ENCODE measurements around the gene DPYSL4.

Gene DPYSL4

DNA sequence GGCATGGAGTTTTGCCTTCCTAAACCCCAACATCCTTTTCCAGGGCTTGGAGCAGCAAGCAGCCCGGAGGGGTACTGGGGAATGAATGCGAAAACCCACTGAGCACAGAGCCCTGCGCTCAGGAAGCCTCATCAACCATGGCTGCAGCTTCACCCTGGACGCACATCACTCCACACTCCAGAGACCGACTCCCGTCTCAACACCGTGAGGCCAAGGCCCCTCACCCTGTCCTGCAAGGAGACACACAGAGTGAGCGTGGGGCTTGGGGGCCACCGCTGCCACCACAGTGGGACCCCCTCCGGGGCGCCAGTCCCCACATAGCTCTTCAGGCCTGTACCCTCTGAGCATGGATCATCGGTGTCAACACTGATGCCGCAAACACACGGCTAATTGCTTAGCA lies 41.9 kb downstream of the DPYSL4 start:
- no peak for DNase-seq (ENCODE audit: low spot score)

DNA sequence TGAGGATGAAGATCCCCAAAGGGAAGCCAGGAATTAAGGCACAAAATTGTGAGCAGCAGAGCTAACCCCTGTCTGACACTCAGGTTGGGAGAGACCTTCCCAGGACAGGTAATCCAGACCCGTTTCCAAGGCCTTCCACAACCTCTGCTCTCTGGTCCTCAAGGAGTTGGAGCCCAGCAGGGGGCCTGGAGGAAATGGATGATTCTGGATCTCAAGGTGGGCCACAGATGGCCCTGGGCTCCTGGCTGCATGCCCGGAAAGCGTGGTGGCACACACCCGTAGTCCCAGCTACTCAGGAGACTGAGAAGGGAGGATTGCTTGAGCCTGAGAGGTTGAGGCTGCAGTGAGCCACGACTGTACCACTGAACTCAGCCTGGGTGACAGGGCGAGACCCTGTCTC lies 42.3 kb downstream of the DPYSL4 start:
- no peak for DNase-seq (ENCODE audit: low spot score)

DNA sequence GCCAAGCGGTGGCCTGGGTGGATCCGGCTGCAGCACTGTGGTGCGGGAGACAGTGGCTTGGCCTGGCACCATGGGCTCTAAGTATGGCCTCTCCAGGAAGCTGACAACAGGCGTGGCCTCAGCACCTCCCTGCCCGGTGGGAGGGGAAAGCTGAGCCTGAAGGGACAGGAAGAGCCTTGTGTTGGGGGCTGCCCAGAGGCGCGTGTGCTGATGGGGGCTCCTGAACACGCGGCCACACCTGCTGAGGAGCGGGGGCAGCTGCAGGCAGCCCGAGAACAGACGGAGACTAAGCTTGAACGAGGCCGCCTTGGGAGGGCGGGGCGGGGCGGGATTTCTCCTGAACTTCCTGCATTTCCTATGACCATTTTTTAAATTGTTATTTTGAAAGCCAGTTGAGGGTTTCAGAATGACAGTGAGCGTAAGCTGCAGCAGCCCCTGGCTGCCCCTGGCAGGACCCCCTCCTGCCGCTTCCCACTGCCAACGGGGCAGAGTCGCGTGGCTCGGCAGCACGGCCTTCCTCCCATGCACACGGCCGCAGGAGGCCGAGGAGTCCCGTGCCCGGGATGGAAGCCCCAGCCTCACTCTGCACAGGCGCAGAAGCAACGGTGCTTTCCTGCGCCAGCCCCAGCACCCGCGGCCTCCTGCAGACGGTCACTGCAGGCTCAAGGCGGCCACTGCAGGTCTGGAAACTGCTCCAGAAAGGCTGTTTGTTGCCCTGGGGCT lies 43.2 kb downstream of the DPYSL4 start:
- DNase-seq (ENCODE audit: low spot score) = no peak

DNA sequence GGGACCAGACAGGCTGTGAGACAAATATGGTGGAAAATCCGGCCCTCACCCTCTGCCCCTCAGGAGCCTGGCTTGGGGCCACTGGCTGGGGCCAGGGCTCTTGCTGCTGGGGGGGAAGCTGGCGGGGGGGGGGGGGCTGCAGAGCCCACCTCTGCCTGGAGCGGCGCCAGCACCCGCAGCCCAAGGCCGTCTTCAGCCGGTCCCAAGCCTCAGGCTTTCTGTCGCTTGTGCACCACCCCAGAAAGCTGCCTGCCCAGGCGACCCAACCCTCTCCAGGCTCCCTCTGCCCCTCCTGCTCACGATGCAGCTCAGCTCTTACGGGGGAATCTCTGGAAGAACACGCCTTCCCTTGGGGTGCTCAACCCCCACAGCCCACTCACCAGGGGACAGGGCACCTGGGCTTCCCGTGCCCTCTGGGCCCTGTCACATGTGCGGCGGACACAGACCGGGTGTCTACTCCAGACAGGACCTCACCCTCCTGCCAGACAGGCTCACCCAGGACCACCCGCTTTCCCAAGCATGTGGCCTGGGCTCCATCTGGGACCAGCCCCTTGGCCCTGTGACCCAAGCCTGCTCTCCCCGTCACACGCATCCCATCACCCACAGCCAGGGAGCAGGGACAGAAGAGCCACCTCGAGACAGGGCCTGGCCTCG lies 43.9 kb downstream of the DPYSL4 start:
- no peak for DNase-seq (ENCODE audit: low spot score)

DNA sequence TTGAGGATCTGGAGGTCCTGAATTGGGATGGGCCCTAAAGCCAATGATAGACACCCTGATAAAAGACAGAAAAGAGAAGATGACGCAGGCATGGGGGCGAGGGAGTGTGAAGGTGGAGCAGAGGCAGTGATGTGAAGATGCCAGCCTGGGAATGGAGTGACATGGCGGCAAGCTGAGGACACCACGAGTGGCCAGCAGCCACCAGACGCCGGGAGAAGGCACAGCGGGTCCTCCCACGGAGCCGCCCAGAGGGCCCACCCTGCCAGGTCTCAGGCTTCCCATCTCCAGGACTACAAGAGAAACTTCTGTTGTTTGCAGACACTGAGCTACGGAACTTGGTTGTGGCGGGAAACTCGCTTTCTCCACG lies 44.9 kb downstream of the DPYSL4 start:
- DNase-seq (ENCODE audit: low spot score) = no peak

DNA sequence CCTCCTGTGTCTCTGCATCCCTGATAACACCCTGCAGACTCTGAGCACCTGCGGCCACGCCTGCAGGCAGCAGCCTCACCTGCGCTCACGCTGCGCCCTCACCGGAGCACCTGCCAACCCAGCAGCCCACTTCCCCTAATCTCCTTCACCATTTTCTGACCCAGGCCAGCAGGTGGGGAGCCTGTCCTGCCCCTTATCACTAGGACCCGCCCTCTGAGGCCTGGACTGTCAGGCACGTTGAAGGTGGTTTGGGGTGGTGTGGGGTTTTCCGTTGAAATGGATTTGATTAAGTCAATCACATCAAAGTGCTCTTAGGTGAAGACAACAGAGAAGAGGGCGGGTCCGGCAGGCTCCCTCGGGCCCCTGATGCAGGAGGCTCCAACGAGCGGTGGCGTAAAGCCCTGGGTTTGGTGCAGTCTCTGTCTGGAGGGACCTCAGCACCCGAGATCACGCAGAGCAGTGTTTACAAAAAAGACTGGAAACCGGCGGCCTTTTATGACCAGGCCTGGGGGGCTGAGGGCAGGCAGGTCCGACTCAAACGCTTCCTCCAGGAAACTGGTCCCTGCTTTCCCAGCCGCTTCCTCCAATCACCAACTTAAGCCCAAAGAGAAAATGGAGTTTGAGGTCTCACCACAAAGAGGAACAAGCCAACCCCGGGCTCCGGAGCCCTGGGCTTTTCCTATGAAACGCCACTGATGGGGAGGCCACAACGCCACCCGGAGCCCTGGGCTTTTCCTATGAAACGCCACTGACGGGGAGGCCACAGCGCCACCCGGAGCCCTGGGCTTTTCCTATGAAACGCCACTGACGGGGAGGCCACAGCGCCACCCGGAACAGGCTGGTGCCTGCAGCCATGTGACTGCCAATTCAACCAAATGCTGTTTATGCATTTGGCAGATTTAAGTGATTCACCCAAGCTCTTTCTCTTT lies 45.5 kb downstream of the DPYSL4 start:
- DNase-seq (ENCODE audit: low spot score) = no peak

DNA sequence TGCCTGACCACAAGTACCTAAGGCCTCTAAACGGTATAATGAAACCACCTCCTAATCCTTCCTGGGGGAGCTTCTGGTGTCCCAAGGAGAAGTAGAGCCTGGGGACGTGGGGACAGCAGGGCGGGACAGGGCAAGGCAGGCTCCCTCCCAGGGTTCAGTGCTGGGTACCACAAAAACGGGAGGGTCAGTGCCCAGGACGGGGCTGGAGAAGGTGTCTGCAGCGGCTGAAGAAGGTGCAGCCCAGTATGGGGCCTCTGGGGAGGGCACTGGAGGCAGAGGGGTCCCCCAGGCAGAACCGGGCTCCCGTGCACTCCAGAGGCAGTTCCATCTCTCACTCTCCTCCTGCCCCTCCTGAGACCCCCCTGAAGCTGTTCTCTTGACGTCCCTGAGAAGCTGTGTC lies 46.2 kb downstream of the DPYSL4 start:
- no peak for DNase-seq (ENCODE audit: low spot score)

DNA sequence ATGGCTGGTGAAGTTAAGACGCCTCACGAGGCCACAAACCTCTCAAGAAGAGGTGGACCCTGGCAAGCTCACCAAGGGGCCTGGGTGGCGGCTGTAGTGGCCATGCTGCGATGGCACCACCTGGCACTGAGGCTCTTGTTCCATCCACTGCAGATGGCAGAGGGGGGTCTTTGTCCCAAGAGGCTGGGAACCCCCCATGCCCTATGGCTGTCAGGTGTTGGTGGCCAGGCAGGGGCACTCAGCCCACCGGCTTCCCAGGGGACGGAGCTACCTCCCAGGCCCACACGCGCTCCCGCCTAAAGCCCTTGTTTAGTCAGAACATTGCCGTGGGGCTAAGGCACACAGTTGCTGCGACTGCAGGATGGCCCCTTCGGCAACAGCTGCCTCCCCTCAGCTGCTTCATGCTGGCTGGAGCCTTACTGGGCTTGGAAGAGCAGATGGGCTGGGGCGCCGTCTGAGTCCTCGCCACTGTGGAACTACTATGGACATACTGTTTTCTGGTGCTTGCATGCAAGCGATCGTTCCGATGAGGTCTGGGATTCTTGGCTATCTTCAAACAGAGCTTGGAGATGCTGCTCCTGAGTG lies 46.8 kb downstream of the DPYSL4 start:
- DNase-seq (ENCODE audit: low spot score) = no peak

DNA sequence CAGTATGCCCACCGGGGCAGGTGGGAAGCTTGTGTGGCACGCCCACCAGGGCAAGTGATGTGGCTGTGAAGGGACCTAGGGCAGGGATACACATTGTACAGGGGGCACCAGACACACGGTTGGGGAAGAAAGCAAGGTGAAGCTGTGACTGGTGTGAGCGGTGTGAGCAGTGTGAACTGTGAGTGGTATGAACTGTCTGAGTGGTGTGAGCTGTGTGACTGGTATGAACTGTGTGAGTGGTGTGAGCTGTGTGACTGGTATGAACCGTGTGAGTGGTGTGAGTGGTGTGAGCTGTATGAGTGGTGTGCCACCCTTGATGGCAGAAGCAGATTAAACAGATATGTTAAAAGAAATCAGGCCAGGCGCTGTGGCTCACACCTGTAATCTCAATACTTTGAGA lies 48.1 kb downstream of the DPYSL4 start:
- no peak for DNase-seq (ENCODE audit: low spot score)

DNA sequence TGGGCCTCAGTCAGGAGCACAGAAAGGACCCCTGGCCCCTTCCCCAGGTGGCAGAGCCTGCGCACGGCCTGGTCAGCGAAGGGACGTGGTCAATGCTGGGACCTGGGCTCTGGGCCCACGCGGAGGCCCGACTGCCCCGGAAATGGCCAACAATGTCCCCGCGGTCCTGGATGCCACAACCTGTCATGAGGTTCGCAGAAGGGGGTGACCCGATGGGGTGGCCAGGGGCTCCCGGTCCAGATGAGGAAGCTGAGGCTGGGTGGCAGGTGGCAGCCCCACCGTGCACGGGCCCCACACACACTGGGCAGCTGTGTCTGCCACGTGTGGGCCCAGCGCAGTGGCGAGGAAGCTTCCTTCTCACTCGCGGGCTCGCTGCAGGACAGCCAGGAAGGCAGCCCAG lies 49.4 kb downstream of the DPYSL4 start:
- no peak for DNase-seq (ENCODE audit: low spot score)

DNA sequence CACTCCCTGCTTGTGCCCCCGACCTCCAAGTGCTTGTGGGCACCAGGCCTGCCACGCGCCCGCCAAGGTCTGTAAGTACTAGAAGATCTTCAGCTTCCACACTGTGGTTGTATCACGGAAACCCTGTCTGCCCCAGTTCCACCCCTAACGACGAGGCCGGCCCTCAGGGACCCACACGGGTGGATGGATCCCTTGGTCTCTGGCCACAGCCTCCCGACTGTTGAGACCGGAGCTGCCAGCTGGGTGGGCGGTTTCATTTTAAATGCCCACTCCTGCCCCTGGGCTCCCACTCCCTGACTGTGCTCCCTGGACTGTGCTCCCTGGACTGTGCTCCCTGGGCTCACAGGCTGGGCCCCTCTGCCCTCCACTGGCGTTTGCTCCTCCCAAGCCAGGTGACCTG lies 50.1 kb downstream of the DPYSL4 start:
- DNase-seq (ENCODE audit: low spot score) = no peak

DNA sequence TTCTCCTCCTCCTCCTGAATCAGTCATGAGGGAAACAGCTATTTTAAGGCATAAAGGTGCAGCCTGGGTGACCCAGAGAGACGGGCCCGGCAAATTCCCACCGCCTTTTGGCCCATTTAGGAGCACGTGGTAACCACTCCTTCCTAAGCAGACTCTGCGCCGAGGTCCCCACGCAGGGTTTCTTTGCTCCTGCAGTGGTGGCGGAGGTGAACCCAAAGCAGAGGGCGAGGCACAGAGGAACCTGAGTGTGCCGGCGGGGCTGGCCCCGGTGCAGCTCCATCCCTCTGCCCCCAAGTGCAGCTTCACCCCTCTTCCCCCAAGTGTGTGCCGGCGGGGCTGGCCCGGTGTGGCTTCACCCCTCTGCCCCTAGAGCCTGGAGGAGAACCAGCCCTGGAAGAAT lies 50.6 kb downstream of the DPYSL4 start:
- no peak for DNase-seq (ENCODE audit: low spot score)

DNA sequence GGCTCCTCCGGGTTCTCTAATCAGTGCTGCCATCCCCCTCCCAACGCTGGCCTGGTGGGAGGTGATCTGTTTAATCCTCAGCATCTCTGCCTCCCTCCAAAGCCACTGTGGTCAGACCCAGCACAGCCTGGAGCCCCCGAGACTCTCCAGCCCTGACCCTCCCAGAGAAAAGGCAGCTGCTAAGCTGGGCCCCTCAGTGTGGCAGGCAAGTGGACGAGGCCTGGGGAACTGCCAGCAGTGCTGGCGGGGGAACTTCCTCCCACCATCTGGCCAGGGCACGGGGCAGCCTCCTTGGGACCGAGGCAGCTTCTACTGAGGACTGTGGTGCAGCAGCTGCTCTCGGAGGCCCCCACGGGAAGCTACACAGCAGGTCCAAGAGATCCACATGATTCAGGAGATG lies 51.1 kb downstream of the DPYSL4 start:
- no peak for DNase-seq (ENCODE audit: low spot score)

DNA sequence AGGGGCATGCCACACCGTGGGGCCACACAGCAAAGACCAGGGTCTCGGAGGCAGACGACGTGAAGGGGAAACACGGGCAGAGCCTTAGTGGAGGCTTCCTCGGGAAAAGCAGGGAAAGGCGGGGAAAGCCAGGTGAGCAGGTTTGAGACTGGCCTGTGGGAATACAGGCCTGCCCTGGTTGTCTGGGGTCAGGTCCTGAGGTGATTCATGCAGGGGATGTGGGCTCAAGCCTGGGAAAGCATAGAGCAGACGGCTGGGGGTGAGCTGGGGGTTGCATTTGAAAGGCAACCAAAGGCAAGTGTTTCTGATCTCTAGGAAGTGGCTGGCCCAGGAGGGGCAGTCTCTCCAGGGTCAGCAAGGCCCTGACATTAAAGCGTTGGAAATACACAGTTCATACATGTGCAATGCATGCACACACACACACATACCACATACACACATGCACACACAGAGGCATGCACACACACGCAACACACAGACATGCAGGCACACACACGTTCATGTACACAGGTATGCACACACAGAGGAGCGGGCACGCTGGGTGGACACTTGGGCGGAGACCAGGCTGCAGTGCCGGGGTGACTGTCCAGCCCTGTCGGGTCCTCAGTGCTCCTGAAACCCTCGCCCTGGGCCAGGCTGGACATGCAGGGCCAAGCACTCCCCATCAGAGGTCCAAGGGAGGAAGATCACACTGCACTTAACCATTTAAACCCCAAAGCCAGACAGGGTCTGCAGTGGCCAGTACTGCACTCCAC lies 51.8 kb downstream of the DPYSL4 start:
- DNase-seq (ENCODE audit: low spot score) = no peak

DNA sequence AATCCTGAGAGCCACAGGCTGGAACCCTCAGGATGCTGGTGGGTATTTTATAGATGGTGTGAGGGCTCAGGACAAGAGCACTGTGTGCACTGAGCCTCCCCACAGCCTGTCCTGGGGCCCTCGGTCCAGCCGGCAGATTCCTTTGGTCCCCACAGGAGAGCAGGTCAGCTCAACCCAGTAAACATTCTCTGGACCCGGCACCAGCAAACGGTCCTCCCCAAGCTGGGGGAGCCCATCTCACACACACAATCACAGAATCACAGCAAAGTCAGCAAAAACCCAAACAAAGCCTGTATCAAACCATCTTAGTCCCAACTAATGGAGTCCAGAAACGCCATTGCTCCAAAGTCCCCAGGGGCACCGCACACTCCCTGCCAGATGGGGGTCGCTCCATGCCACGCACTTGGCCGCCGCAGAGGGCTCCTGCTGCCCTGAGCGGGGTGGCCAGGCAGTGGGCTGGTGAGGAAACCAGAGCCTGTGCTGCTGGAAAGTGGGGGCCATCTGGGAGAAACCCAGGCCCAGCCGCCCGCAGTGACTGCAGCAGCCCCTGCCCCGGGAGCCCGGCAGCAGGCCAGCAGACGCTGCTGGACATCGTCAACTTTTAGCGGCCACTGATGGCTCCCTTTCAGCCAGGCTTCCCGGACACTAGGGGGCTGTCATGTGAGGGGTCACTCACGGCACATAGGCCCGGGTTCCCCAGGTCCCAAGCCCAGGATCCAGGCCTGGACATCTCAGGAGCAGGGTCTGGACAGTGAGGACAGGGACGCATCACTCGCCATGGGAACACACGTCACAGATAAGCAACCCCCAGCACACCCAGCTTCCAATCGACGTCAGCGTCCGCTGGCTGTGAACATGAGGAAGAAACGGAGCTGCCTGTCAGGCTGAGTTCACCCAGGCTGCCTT lies 52.6 kb downstream of the DPYSL4 start:
- DNase-seq (ENCODE audit: low spot score) = no peak

DNA sequence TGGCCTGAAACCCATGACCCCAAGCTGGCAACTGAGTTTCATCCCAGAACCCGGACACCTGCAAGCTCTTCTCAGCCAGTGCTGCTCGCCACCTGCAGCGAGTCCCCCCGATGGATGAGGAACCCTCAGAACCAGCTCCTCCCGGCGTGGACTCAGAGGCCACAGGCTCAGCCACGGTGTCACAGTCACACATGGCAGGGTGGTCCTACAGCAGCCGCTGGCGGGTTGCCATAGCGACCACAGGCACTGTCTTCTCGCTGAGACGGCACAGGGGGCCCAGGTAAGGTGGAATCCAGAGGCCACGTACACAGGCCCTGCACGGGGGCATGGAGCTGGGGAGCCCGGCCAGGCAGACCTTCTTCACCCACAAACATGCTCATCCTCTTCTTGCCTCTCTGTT lies 53.4 kb downstream of the DPYSL4 start:
- DNase-seq (ENCODE audit: low spot score) = no peak

DNA sequence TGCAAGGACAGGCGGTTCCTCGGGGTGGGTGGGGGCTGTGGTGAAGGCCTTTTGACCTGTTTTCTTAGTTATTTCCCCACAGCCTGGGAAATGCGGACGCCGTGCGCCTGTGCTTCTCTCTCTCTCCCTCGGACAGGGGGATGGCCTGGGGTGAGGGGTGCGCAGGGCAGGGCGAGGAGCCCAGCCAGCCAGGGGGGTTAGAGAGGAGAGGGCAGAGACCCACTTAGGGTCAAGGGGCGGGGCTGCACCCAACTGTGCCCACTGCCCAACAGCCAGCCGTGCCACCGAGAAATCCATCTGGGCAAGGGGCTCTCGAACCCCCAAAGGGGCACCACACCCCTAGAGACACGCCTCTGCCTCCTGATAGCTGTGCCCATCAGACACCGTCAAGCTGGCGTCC lies 53.8 kb downstream of the DPYSL4 start:
- DNase-seq (ENCODE audit: low spot score) = no peak

DNA sequence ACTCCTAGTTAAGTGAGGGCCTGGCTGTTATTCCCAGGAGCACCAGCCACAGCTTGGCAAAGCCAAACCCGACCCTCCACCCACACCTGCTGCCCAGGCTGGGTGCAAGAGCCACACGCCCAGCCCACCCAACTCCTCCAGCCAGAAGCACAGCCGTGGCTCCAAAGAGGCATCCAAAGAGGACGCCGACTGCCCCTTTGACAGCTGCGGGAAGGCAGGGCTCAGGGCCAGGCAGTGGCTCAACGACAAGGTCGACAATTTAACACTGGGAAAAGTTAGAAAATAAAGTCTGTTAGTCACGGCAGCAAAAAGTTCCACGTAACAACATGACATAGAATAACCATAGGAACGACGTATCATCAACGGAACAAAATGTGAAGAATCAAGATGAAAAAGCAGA lies 54.3 kb downstream of the DPYSL4 start:
- DNase-seq (ENCODE audit: low spot score) = no peak

DNA sequence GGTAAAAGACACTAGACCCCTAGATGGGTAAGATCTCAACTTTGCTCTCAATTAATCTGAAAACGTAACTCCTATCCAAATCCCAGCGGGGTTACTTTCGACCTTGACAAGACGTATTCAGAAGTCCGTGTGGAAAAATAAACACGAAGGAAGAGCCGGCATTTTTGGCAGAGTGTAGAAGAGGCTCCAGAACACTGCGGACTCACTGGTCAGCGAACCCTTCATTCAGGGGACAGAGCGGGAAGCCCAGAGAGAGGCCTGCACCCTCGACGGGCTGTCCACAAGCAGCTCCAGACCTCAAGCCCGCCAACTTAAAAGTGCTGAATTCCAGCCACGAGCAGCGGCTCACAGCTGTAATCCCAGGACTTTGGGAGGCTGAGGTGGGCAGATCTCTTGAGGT lies 54.7 kb downstream of the DPYSL4 start:
- no peak for DNase-seq (ENCODE audit: low spot score)

DNA sequence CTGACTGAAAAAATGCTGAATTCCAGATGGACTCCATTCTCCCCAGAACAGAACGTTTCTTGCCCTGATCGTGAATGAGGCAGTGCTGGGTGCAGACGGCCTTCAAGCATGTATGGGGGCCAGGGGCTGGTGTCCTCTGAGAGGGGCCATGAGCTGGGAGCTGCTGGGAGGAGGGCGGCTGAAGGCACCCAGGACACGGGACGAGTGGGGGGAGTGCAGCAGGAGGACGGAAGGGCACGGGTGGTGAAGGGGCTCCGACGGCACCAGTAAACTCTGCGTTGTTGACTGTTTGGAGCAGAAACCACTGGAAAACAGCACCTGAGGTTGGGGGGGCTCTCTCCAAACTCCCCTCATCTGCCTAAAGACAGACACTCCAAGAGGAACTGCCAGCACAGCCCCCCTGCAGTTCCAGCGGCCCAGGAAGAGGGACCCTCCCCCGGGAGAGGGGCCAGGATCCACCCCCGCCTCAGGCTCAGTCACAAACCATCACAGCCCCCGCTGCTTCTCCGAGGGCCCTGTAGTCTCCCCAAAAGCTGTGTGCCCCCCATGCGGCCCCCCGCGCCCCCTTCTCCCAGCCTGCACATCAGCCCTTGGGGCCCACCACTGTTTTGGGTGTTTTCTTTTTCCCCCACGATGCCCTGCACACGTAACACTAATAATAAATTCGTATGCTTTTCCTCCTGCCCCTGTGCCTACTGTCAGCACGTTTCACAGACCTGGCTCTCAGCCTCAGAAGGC lies 55.5 kb downstream of the DPYSL4 start:
- no peak for DNase-seq (ENCODE audit: low spot score)
